ENCODE measurements around the gene MAP3K7. TPM values are rescaled to one million over a fixed set of nuclear protein-coding genes. Genes with fewer than 3 reads are reported as not detected.

Gene MAP3K7
- total RNA-seq, 1 experiment from 2014 or later: 31.9 TPM

DNA sequence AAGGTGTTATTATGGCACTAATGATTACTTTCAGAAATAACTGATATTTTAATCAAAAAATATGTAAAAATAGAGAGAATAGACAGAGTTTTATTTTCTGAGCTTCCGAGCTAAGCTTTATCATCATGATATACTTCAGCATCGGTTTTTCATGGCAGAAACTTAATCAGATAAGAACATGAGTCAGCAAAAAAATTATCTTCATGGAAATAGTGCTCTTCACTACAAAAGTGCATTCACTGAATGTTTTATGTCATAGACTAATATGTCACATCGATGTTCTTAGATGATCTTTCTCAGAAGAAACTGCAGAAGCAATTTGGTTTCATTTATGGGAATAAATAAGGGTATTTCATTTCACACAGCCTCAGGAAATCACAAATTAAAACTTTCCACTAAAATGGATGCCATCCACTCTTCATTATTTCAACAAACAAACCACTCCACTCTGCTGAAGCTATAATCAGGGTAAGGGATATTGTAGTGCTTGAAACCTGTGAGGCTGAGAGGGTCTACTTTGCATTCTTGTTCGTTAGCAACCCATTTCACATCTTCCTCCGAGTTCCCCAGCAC lies 10.2 kb upstream of the MAP3K7 start:
- CTCF ChIA-PET: no interaction called here
- H3K4me1 ChIP-seq (replicated peaks; ENCODE audit: insufficient read depth): no peaks in the 10 kb centered on the region
- no peaks in the 10 kb centered on the region for H3K27me3 ChIP-seq (ENCODE audit: insufficient read depth, low read depth)
- no peak overlapping the region for H3K27ac ChIP-seq
- no peak for DNase-seq
- no peaks in the 10 kb centered on the region for H3F3A ChIP-seq (ENCODE audit: insufficient read depth, low read depth)
- no peak overlapping the region for H3K4me3 ChIP-seq
- no peaks in the 10 kb centered on the region; the same call in 1 of the 2 replicates for H3K9me2 ChIP-seq (ENCODE audit: insufficient read depth)
- TF ChIP-seq EZH2 (IDR thresholded peaks at IDR 0.05; ENCODE audit: low read depth) (no peak), CTCF (conservative IDR thresholded peaks at IDR 0.05) (no peak)
- no peak overlapping the region for H2AFZ ChIP-seq
- intact Hi-C loops (cut with micrococcal nuclease; ENCODE audit: unreplicated experiment): no loop called here
- no TSS peak for BruUV-seq (replicated peaks)
- no peaks in the 10 kb centered on the region for H3K79me2 ChIP-seq (ENCODE audit: low read depth)
- POLR2A ChIA-PET (ENCODE audit: unreplicated experiment): no interaction called here
- H4K20me1 ChIP-seq (ENCODE audit: insufficient read depth): no peaks in the 10 kb centered on the region
- no peaks in the 10 kb centered on the region for H3K36me3 ChIP-seq (ENCODE audit: low read depth)
- no peaks in the 10 kb centered on the region for H3K9me3 ChIP-seq (ENCODE audit: insufficient read depth, low read depth)
- H3K4me2 ChIP-seq: no peak overlapping the region

DNA sequence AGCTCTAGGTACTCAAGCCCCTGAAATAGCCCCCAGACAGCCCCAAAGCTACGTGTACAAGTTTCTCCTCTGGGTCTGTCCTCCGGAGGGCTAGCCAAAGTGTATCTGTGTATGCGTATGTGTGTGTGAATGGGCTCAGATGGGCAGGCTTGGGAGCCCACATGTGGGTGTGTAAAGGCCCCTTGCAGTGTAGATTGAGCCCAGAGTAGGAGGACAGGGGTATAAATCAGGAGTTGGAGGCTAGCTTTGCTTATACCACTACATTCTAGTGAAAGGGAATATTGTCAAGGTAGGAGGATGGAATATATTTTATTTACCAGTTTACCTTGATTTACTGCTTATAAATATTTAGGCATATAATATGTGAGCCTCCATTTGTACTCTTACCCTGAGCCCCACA lies 9.0 kb upstream of the MAP3K7 start:
- no peaks in the 10 kb centered on the region for H3K27me3 ChIP-seq (ENCODE audit: insufficient read depth, low read depth)
- no peak for DNase-seq
- ChIA-PET CTCF (no interaction called here), POLR2A (ENCODE audit: unreplicated experiment) (no interaction called here)
- intact Hi-C loops (cut with micrococcal nuclease; ENCODE audit: unreplicated experiment): no loop called here
- no TSS peak for BruUV-seq (replicated peaks)
- no peak overlapping the region for H2AFZ ChIP-seq
- no peak overlapping the region for H3K4me3 ChIP-seq
- no peak for TF ChIP-seq CTCF (conservative IDR thresholded peaks at IDR 0.05)
- no peak for TF ChIP-seq EZH2 (IDR thresholded peaks at IDR 0.05; ENCODE audit: low read depth)
- H4K20me1 ChIP-seq (ENCODE audit: insufficient read depth): no peaks in the 10 kb centered on the region
- H3K36me3 ChIP-seq (ENCODE audit: low read depth): no peaks in the 10 kb centered on the region
- no peaks in the 10 kb centered on the region for H3F3A ChIP-seq (ENCODE audit: insufficient read depth, low read depth)
- H3K4me1 ChIP-seq (replicated peaks; ENCODE audit: insufficient read depth): no peaks in the 10 kb centered on the region
- no peaks in the 10 kb centered on the region for H3K9me3 ChIP-seq (ENCODE audit: insufficient read depth, low read depth)
- H3K27ac ChIP-seq: no peak overlapping the region
- H3K9me2 ChIP-seq (ENCODE audit: insufficient read depth): no peaks in the 10 kb centered on the region; the same call in 1 of the 2 replicates
- H3K79me2 ChIP-seq (ENCODE audit: low read depth): no peaks in the 10 kb centered on the region
- no peak overlapping the region for H3K4me2 ChIP-seq

DNA sequence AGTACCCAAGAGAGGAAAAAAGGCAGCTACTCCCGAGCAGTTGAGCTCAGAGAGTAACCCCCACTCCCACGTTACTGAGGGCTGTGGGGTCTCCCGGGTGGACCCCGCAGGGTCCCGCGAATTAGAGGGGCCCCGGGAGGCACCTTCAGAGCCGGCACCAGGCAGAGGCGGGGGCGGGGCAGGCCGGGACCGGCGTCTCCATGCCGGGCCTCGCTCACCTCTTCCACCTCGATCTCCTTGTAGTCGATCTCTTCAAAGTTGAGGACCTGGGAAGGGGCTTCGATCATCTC lies 381 bp downstream of the MAP3K7 start:
- no peaks in the 10 kb centered on the region for H3K27me3 ChIP-seq (ENCODE audit: insufficient read depth, low read depth)
- H3K9me3 ChIP-seq (ENCODE audit: insufficient read depth, low read depth): no peaks in the 10 kb centered on the region
- no peak for TF ChIP-seq CTCF (conservative IDR thresholded peaks at IDR 0.05)
- ChIA-PET CTCF (no interaction called here), POLR2A (ENCODE audit: unreplicated experiment) (interaction anchor here (0.7 kb wide), 1 partner anchor 649 kb away, joined by 4 read pairs; no protein-coding TSS in a partner anchor)
- no peaks in the 10 kb centered on the region; the same call in 1 of the 2 replicates for H3F3A ChIP-seq (ENCODE audit: insufficient read depth, low read depth)
- H3K27ac ChIP-seq: peak overlapping the region; percentile 83
- H3K4me1 ChIP-seq (replicated peaks; ENCODE audit: insufficient read depth): peaks cover 20% of the 10 kb centered on the region
- H3K79me2 ChIP-seq (ENCODE audit: low read depth): peaks cover 51% of the 10 kb centered on the region
- peak overlapping the region; percentile 87 for H2AFZ ChIP-seq
- H4K20me1 ChIP-seq (ENCODE audit: insufficient read depth): peaks cover 38% of the 10 kb centered on the region
- no peaks in the 10 kb centered on the region for H3K36me3 ChIP-seq (ENCODE audit: low read depth)
- intact Hi-C loops (cut with micrococcal nuclease; ENCODE audit: unreplicated experiment): no loop called here
- peak overlapping the region; percentile 79 for H3K4me3 ChIP-seq
- no TSS peak for BruUV-seq (replicated peaks)
- no peak for DNase-seq
- H3K4me2 ChIP-seq: peak overlapping the region; percentile 83
- H3K9me2 ChIP-seq (ENCODE audit: insufficient read depth): no peaks in the 10 kb centered on the region
